Activated CD8-positive, alpha-beta memory T cell treated with anti-CD3 and anti-CD28 coated beads for 48 hours (primary cell): Measurements from ENCODE around the gene CAPN14.
A peak's percentile ranks its signal among the peaks of the same experiment; 100 is the strongest.

Experiments used
- DNase-seq, 3 experiments: peaks; one replicate each; pipeline ENCODE4 v3.0.0-alpha.2; 2020; ENCODE audit warnings: low read depth in 2 of 3, low spot score in 2 of 3

CAPN14 gene

DNA sequence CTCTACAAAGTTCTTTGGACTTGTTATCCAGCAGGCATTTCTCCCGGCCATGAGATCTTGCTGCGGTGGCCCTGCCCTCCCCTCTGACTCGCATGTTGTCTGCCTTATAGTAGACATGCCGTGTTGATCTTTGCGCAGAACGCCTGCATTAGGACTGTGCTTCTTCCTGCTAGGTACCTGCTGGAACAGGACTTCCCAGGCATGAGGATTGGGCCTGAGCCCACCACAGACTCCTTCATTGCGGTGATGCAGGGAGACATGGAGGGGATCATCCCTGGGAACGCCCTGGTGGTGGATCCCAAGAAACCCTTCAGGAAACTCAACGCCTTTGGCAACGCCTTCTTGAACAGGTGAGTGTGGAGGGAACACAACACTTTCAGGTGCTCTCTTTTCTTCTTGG is 26.8 kb upstream of the CAPN14 start:
- no peak for DNase-seq

DNA sequence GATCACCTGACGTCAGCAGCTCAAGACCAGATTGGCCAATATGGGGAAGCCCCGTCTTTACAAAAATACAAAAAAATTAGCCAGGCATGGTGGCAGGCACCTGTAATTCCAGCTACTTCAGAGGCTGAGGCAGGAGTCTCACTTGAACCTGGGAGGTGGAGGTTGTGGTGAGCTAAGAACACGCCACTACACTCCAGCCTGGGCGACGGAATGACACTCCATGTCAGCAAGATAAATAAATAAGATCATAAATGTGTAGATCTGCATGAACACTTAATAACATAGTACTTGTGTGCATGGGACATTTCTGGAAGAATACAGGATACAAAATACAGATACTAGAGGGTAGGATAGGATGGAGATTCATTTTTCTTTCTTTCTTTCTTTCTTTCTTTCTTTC is 25.7 kb upstream of the CAPN14 start:
- DNase-seq, result no peak

DNA sequence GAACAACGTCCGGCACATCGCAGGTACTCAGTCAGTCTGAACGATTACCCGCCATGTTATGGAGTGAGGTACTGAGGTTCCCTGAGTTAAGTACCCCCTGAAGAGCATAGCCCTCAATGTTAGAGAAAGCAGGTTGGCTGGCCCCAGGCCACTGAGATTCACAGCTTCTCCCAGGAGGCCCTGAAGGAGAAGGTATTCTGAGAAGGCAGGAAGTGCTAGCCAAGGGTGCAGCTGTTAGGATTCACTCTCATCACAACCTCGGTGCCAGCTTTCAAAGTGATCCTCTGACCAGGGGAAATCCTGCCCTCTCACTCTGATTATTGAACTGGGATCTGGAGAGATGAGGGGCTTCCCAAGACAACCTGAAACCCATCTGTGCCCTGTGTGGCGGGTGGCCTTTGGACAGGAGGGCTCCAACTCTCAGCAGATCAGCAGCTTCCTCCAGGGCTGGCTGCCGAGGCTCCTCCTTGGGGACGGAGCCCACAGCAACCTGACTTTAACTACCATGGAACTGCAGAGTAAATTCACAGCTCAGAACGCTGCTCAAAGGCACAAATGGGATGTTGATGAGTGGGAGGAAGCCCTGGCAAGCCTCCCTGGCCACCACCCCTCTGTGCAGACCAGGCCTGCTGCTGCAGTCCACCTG is 24.4 kb upstream of the CAPN14 start:
- DNase-seq, result no peak

DNA sequence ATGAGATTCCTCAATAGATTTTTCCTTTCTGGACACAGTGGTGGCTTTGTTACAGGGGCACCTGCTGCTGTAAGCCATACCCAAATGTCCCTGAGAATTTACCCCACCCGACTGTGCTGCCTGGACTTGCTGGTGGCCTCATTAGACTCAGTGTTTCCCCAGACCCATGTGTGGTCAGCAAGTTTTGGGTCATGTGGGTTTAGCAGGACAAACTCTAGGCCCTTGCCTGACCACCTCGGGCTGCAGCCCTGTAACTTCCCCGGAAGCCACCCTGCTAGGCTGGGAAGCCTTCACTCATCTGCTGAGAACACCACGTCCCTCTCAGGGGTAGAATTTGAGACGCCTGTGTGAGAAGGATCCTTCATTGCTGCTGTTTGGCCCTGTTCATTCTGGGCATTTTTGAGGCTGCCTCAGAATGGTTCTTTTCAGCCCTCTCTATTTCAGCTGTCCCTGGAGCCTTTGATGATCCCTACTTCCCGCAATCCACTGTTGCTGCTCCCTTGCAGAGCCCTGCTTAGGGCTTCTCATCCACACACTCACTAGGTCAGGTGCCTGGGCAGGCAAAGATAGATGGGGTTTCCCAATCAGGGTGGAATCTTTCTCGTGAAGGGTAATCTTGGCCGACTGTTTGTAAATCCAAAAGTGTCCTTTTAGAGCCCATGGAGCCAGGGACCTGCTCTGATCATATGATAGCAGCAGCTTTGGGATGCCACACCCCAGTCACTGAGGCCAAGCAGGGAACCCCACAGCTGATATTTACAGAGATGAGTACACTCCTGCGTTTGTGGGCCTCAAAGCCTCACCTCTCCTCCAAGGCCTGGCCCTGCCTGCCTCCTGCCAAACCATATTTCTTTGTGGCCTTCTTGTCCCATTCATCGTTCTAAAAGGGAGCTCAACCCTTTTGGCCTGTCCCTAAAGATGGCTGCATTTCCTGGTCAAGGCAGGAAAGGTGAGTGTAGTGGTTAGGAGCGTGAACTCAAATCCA is 23.4 kb upstream of the CAPN14 start:
- no peak for DNase-seq

DNA sequence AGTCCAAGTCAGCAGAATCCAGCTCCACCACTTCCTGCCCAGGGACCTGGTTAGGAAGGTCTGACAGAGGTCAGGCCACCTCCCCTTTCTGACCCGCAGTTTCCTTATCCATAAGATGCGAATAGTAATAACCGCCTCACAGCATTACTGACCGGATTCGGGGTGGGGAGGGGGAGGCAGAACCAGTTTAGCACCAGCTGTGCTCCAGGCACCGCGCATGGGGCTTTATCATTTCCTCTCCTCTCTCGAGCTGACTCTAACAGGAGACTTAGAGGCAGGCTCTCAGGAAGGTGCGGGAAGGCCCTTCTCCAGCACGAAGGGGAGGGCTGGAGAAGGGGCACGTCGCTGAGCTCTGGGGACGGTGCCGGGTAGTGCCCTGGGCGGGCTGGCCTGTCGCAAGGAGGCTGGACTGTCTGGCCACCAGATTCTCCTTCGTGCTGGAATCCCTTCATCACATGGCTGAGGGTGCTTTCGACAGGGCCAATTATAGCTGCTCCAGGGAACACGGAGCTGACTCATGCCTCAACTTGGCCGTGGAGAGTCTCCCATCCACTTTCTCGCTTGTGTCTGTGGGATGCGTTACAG is 22.4 kb upstream of the CAPN14 start:
- DNase-seq, result no peak

DNA sequence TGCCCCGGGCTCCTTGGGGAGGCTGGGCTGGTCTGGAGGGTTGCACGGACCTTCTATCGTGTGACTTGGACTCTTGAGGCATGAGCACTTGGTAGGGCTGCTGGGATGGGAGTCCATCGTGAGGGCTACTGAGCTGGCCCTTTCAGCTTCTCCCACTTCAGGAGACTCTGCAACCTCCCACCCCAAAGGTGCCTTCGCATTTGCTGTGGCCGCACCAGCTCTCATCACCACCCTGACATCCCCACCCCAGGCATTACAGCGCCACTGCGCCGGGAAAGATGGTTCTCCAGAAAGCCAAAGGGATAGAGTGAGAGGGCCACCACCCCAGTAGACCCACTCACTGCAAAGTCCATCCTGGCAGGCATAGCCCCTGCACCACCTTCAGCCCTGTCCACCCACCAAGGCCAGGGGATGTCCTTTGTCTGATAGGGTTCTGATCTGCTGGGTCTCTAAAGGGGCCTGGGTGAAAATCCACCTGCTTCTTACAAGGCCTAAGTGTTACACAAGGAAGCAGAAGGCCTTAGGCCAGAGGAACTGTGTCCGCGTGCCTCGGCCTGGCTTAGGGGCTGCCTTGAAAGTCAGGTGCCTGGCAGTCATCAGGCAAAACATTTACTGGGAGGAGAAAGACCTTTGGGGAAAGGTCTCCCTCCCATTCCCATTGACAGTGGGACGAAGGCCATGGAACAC is 21.7 kb upstream of the CAPN14 start:
- DNase-seq, result no peak

DNA sequence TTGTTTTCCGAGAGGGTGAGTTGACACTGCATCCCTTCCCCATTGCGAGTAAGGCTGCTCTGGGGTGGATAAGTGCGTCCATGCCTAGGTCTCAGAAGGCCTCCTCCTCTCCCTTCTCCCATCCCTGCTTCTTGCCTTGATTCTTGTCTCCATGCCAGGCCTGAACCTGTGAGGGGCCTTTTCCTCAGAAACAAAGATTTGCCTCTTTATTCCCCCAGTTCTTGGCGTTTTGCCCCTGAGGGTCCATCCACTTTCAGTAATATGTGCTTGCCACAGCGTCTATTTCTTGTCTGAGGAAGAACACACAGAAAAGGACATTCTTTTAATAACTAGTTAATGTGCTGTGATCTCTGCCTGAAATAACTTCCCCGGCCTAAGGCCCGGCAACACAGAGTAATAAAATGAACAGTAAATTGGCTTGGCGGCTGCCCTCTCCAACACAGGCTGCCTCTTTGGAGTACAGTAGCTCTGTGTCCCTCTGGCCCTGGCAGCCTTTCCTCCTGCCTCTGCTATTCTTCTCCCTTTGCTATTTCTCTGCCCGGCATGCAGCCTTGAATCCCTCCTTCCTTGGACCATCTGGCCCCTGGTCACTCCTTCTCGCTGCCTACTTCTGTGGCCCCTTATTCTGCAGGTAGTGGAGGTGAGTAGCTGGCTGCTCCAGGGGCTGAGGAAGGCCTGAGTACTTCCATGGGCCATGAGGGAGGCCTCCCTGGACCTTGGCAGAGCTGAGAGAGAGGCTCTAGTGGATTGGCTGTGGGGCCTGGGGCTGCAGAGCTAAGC is 21.0 kb upstream of the CAPN14 start:
- no peak for DNase-seq

DNA sequence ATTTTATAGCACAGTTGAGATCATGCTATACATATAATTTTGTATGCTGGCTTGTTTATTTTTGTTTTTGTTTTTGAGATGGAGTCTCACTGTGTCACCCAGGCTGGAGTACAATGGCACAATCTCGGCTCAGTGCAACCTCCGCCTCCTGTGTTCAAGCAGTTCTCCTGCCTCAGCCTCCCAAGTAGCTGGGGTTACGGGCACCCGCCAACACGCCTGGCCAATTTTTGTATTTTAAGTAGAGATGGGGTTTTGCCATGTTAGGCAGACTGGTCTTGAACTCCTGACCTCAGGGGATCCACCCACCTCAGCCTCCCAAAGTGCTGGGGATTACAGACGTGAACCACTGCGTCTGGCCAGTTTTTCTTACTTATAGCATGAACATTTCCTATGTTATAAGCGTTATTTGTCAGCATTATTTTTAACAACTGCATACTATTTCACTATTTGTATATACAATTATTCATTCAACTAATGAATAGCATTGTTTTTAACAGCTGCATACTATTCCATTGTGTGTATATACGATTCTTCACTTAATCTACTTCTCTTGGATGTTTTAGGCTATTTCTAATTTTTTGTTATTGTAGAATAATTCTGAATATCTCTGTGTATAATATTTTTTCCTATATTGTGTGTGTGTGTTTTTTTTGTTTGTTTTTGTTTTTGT is 20.2 kb upstream of the CAPN14 start:
- DNase-seq, result no peak

DNA sequence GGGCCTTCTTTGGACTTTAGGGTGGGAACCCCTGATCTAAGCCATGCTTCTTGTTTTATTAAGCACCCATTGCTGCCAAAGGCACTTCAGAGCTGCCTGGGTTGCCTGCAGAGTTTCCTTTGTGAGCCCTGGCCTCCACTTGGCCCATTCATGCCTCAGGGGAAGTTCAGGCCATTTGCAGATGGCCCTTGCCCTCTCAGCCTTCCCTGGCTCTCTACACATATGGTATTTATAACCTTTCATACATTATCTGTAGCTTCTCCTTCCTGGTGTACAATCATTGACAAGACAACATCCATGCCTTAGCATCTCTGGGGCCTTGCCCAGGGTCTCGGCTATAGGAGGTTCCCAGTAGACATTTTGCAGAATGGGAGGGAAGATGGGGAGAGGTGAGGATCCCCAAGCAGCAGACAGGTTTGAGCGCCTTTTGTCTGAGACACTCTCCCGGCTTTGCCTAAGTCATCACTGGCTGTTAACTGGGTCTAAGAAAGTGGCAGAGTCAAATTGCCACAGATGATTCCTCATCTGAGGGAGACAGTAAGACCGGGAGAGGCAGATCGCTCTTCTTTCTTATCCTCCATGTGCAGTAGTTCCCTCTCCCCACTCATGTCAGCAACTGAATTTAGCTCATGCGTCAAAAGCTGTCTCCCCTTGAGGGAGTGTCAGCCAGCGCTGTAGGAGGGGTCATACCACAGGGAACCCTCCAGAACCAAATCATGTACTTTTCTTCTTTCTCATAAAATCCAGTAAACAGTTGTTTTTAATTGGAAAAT is 19.3 kb upstream of the CAPN14 start:
- DNase-seq, result no peak

DNA sequence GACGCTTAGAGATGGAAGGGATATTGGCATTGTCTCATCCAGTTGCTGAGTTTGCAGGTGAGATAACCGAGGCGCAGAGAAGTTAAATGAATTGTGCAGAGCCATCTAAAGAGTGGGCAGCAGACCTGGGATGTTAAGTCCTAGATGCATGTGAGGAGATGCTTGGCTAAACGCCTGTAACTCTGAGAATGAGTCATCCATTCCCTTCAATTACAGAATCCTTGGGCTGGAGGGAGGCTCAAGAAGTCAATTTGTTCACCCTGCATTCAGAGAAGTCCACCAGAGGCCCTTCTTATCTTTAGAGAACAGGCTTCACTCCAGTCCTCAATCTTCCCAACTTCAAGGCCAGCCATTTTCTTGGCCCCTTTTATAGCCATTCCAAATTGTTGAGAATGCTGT is 18.2 kb upstream of the CAPN14 start:
- DNase-seq, result no peak

DNA sequence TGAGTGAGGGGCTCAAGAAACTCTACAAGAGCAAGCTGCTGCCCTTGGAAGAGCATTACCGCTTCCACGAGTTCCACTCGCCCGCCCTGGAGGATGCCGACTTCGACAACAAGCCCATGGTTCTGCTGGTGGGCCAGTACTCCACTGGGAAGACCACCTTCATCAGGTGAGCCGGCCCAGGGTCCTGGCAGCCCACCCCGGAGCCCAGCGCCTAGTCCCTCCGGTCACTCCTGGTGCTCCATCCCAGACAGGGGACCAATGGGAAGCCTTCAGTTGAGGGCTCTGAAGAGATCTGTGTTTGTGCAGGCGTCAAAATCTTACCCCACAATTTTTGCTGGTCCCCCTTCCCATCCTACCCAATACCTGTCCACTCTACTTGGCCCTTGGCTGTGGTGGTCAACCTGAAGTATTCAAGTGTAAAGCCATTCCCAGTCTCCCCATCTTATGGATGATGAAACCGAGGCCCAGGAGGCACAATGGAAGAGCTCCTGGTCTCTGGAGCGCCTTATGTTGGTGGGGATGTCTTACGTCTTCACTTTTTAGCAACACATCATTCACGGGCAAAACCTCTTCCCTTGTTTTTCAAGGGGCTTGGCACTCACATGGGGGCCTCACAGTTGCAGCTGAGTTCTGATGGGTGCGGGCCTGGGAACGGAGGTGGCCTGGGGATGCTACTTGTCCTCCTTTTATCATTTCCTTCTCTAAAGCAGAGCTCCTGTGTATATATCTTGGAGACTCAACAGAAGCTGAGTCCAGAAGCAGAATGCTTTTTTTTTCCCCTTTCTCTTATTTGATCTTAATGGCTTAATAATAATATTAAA is 17.6 kb upstream of the CAPN14 start:
- DNase-seq, result no peak

DNA sequence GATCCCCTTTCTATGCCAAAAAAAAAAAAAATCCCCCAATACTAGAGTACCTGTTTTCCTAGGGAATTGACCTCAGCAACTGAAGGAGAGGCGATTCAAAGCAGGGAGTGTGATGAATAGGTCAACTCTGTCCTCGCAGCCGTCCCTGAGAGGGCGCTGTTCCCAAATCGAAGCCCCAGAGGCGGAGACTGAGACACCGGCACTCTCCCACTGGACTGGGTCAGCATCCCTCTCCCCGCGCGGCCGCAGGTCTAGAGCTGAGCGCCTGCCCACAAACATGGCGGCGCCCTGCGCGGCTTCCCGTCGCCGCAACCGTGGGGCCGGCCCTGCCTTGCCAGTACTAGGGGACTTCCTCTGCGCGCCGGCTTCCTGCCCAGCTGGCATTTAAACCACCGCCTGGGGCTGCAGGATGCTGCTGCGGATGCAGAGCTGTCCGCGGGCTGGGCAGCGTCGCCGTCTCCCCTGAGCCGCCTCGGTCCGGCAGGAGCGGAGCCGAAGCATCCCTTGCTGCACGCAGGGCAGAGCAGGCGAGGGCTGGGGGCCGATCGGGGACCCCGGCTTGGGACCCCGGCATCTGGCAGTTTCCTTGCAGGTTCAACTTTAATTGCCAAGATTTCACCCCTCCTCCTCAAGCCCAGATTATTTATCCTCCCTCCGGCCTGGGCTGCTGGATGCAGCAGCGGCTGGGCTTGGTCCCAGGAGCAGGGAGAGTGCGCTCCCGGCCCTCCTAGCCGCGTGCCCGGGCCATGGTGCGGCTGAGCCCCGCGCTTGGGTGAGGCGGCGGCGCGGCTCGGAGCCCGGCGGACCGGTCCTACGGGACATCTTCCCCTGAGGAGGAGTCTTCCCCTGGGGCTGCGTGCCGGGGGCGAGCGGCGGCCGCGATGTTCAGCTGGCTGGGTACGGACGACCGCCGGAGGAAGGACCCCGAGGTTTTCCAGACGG is 16.7 kb upstream of the CAPN14 start, which contains the start of gene EHD3:
Gene EHD3, plus strand, starts transcription at position 412 of the 942 bp plus-strand sequence. Its CDS starts 470 bp downstream, at position 882.
- DNase-seq, result peak; percentile 54 to 66 (median 54)

DNA sequence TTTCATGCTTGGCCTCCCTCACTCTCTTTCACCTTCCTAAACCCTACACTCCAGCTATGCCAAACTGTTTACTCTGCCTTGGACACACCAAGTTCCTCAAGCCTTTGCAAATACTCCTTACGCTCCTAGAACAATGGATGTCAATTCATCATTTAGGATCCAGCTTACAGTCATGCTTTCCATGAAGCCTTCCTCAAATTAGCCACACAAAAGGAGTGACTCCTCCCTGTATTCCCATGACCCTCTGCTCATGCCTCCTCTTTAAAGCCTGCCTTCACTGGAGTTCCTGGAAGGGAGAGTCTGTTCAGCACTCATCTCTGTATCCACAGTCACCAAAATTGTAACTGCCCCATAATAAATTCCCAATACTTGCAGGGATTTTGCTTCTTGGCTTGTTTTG is 15.9 kb upstream of the CAPN14 start:
- DNase-seq, result no peak

DNA sequence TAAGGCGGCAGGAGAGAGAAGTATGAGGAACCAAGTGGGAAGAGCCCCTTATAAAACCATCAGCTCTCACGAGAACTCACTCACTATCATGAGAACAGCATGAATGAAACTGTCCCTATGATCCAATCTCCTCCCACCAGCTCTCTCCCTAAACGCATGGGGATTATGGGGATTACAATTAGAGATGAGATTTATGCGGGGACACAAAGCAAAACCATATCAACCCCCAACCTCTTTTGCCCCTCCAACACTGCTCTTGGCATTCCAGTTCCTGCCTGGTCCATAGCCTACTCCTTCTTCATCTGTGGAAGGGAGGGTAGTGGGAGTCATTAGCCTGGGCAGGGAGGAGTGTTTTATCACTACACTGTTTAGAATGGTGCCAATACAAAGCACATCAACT is 15.3 kb upstream of the CAPN14 start:
- DNase-seq, result no peak

DNA sequence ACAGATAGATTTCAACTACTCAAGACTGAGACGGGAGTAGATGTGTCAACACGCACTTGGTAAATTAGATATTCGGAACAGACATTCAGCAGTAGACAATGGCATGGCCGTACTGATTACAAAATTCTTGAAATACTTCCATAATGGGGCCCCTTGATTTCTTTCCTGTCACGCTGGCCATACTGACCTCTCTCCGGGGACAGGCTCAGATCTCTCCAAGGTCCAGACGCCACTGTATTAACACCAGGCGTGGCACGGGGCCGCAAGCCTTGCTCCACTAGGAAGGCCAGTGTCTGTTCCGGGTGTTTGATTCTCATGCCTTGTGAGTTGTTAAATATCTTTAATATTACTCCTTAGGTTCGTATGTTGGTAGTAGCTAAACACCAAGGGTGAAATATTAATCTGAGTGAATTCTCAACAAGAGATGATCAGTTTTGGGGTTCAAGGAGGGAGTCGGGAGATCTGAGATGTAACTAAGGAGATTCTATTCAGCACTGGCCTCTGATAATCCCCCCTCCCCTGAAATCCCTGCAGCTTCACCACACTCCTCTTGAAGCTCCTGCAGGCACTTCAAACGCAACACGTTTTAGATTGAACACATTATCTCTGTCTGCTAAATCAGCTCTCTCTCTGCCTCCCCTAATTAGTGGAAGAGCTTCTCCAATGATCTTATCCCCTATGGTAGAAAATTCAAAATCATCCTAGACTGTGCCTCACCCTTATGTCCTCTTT is 14.4 kb upstream of the CAPN14 start:
- no peak for DNase-seq

DNA sequence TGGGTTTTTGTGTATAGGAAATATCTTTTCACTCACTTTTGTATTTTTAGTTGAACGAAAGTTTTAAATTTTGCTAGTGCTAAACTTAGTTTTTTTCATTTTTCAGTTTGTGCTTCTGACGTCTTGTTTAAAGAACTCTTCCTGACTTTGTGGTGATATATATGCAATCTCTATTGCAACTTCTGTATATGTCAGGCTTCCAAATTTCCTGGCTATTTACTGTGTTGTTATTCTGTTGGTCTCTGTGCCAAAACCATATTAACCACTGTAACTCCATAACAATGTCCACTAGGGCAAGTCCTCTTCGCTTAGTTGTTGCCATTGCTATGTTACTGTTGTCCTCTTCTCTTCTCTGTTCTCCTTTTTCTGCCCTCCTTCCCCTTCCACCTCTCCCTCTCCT is 13.4 kb upstream of the CAPN14 start:
- DNase-seq, result no peak

DNA sequence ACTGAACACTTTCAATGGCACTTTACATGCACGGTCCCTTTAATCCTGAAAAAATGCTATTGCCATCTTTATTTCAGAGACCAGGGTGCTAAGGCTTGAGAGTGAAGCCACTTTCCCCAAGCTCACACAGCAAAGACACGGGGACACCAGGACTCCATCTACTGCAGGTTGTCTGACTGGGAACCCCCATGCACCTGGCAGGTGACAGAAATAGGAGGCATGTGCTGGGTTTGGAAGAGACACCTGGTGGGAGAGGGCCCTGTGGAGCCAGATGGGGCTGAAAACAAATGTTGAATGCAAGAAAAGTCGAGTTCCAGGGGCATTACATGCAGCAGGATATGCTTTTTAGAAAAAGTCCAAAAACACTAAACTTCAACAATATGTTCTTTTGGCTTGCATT is 11.4 kb upstream of the CAPN14 start:
- no peak for DNase-seq
